Measurements from ENCODE around the gene CRIP3.

- no peak for TF ChIP-seq NFYB (CRISPR knock-in tag; conservative IDR thresholded peaks at IDR 0.05; ENCODE audit: low read depth)
- no peak for TF ChIP-seq CTCF (IDR thresholded peaks at IDR 0.05)
- TF ChIP-seq ZNF281 (CRISPR knock-in tag; IDR thresholded peaks at IDR 0.05): no peak
- no peak for TF ChIP-seq NR2C2 (CRISPR knock-in tag; IDR thresholded peaks at IDR 0.05)
- no peak for TF ChIP-seq RELA (CRISPR knock-in tag; IDR thresholded peaks at IDR 0.05; ENCODE audit: borderline replicate concordance)
- TF ChIP-seq E2F1 (CRISPR knock-in tag; IDR thresholded peaks at IDR 0.05): no peak
- TF ChIP-seq ATF2 (CRISPR knock-in tag; IDR thresholded peaks at IDR 0.05; ENCODE audit: borderline replicate concordance, low read depth): no peak
- TF ChIP-seq ZNF138 (CRISPR knock-in tag; conservative IDR thresholded peaks at IDR 0.05): no peak
- TF ChIP-seq E2F4 (CRISPR knock-in tag; IDR thresholded peaks at IDR 0.05; ENCODE audit: borderline replicate concordance, low read depth): no peak
- TF ChIP-seq FOXJ3 (CRISPR knock-in tag; IDR thresholded peaks at IDR 0.05; ENCODE audit: borderline replicate concordance): no peak
- TF ChIP-seq JUN (CRISPR knock-in tag; IDR thresholded peaks at IDR 0.05): no peak
- TF ChIP-seq ZMAT4 (CRISPR knock-in tag; IDR thresholded peaks at IDR 0.05): no peak
Measured at GRCh38 chr6:43294536-43294935, 14.1 kb downstream of the CRIP3 start.

Data from WTC11 (cell line).